ENCODE results near the gene HSP90AB1.
"Not testable (repeated sequence)": the region's sequence is repeated elsewhere in the genome, so short reads cannot be mapped to it uniquely, and the experiment has no call there.

HSP90AB1 gene

GRCh38 chr6:44222486-44223318 lies 24.2 kb upstream of the HSP90AB1 start:
- no peak for DNase-seq (ENCODE audit: low spot score)

GRCh38 chr6:44223319-44224028 lies 23.4 kb upstream of the HSP90AB1 start, which contains the start of gene SLC29A1:
TSS of gene SLC29A1 (plus strand) at chr6:44223595. CDS start at chr6:44227314, 3,719 bp downstream.
- DNase-seq (ENCODE audit: low spot score) = peak; percentile 85

- DNase-seq (ENCODE audit: low spot score) = peak; percentile 30
Observed at GRCh38 chr6:44224029-44224964, 22.6 kb upstream of the HSP90AB1 start.

GRCh38 chr6:44224965-44225305 lies 22.0 kb upstream of the HSP90AB1 start:
- no peak for DNase-seq (ENCODE audit: low spot score)

GRCh38 chr6:44225579-44226325 lies 21.1 kb upstream of the HSP90AB1 start:
- DNase-seq (ENCODE audit: low spot score) = no peak

- no peak for DNase-seq (ENCODE audit: low spot score)
Observed at GRCh38 chr6:44226368-44227147, 20.3 kb upstream of the HSP90AB1 start.

GRCh38 chr6:44227148-44227793 lies 19.6 kb upstream of the HSP90AB1 start:
- DNase-seq (ENCODE audit: low spot score) = no peak

GRCh38 chr6:44228031-44228430 lies 18.9 kb upstream of the HSP90AB1 start:
- DNase-seq (ENCODE audit: low spot score) = no peak

GRCh38 chr6:44228433-44228832 lies 18.5 kb upstream of the HSP90AB1 start:
- DNase-seq (ENCODE audit: low spot score) = no peak

- DNase-seq (ENCODE audit: low spot score) = no peak
Observed at GRCh38 chr6:44228836-44229235, 18.1 kb upstream of the HSP90AB1 start.

GRCh38 chr6:44229376-44230033 lies 17.4 kb upstream of the HSP90AB1 start:
- DNase-seq (ENCODE audit: low spot score) = no peak

GRCh38 chr6:44230034-44230675 lies 16.7 kb upstream of the HSP90AB1 start:
- no peak for DNase-seq (ENCODE audit: low spot score)

GRCh38 chr6:44231426-44231825 lies 15.5 kb upstream of the HSP90AB1 start:
- not testable (repeated sequence) for DNase-seq (ENCODE audit: low spot score)

- no peak for DNase-seq (ENCODE audit: low spot score)
Observed at GRCh38 chr6:44232676-44233566, 14.0 kb upstream of the HSP90AB1 start.

- no peak for DNase-seq (ENCODE audit: low spot score)
Observed at GRCh38 chr6:44233567-44234100, 13.3 kb upstream of the HSP90AB1 start.

- DNase-seq (ENCODE audit: low spot score) = no peak
Observed at GRCh38 chr6:44234101-44235025, 12.5 kb upstream of the HSP90AB1 start.

- DNase-seq (ENCODE audit: low spot score) = no peak
Observed at GRCh38 chr6:44235269-44235668, 11.6 kb upstream of the HSP90AB1 start.

Data from activated CD4-positive, alpha-beta T cell treated with anti-CD3 and anti-CD28 coated beads, Interleukin-2, Interleukin-4, amounts not matched to agents 100 ng/mL and 50 ng/mL, durations not matched to agents 16 hours and 8 hours (primary cell).